GM03348 (cell line): Measurements from ENCODE around the gene PRIMA1.

Experiments
- DNase-seq: peaks from one replicate; pipeline ENCODE4 v3.0.0; 2012; ENCODE audit warnings: low spot score

Gene PRIMA1

DNA sequence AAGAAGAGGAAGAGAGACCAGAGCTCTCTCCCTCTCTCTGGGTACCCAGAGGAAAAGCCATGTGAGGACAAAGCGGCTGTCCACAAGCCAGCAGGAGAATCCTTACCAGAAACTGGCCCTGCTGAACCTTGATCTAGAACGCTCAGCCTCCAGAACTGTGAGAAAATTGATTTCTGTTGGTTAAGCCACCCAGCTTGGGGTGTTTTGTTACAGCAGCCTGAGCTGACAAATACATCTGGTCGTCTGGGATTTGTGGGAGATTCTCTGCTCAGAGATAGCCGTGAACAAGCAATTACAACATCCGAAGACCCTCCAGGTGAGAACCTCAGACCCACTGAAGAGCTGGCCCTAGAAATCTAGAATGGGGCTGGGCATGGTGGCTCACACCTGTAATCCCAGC, 6.5 kb upstream of the PRIMA1 start:
- no peak for DNase-seq

DNA sequence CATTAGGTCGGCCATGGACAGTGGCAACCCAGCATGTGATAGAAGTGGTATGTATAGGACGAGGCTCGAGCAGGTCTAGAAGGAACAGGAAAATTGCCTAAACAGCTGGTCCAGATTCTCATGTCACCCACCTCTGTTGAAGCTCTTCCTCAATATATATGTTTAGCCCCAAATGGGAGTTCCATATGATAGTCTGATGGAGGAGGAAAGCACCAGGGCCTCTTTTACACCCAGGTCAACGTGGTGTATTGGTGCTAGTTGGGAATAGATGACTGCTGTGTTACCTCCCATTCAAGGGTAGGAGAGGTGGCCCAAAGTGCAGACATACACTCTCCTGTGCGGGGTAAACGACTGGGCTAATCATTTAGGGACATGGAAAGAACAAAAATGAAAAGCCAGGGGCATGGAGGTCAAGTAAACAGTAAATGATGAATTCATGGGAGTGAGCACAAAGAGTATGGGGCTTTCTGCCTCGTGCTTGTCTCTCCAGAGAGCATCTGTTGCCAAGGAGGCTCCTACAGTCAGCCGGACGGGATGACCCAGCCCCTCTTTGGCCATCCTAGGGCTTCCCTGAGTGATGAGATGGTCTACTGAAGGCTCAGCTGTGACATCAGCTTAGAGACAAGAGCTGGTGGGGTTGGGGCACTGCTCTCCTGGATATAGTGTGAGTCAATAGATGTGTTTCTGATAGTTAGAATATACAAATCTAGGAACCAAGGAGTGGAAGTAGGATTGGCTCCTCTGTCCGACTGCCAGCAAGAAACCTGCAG, 5.5 kb upstream of the PRIMA1 start:
- DNase-seq: no peak

DNA sequence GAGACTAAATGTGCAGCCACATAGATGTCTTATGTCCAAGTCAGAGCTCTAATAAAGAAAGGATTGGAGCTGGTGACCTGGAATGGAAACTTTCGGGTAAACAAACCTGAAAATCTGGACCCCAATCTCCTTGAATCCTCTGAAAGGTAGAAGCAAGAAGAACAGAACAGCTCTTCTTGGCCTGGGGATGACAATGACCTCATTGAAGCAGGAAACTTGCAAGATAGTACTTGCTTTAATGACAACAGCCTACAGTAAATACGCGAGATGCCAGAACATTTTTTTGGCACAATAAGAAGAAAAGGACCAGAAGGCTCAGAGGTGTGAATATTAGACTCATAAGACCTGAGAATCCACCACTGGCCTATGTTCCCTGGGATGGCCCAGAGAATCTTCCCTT, 4.1 kb upstream of the PRIMA1 start:
- DNase-seq: no peak

DNA sequence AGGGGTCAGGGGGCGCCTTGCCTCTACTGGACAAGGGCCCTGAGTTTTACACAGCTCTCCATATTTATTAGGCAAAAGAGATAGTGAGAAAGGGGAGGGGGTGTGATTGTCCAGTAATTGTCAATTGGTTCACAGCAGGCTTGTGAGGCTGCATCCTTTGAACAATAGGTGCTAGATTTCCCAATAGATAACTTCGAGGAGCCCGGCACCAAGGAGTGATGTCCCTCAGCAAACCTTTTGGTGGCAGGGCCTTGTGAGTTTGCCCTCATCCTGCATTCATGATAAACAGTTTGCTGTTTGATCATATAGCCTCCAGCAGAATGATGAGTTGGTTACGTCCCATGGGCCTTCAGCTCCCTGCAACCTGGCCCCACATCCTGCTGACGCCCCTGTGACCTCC, 2.7 kb upstream of the PRIMA1 start:
- DNase-seq: no peak

DNA sequence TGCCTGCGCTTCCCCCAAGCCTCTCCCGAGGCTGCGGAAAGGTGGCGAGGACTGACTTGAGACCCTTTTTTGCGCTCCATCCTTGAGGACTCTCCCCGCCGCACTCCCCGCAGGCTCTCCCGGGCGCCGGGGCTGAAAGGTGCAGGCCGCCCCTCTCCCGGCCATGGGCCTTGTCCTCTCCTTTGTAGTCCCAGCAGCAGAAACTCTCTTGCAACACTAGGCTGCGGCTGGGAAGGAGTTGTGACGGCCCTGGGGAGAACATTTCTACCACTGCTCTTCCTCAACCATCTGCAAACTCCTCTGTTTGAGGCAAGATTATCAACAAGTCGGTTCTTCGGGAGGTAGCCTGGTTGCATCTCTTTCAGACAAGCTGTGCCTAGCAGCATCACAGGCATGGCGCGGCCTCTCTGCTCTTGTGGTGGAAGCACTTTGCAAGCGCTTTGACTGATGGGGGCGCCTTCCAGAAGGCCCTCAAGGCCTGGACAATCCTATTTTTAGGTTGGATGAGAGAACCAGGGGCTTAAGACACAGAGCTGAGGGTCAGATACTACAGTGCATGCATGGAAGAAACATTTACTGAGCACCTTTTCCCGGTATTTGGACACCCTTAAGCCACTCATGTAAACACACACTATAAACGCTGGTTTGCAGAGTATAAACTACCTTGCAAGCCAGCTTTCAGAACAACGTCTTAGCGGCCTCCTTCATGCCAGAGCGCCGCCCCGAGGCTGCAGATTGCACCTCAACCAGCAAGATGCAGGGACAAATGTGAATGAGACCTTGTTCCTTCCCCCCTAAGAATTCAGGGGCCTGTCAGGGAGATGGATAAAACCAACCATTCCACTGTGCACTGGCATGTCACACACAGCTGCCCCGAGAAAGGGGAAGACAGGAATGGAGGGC, 1.2 kb upstream of the PRIMA1 start:
- no peak for DNase-seq

DNA sequence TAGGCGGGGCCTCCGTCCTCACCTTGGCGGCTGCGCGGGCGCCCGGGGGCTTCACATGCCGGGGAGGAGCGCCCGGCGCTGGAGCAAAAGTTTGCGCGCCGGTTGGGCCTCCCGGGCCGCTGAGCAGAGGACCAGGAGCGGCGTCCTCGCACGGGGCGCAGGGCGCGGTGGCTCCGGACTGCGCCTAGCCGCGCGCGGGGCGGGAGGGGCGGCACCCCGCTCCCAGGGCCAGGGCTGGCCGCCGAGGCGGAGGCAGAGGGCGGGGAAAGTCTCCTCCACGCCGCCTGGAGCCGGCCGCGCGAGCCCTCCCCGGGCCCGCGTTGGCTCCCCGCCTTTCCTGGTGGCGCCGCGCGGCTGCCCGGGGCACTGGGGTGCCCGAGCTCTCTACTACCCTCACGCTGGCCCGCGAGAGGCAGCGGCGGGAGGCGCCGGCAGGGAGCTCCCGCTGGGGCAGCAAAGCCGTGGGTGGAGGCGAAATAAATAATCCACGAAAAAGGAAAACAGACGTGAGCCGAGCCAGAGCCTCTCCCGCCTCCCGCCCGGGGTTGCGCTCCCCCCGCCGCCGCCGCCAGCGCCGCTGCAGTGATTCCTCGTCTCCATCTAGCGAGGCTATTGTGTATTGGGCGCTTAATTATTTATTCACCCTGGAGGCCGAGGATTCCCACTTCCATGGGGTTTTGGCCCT, 400 bp upstream of the PRIMA1 start:
- peak; percentile 61 for DNase-seq

DNA sequence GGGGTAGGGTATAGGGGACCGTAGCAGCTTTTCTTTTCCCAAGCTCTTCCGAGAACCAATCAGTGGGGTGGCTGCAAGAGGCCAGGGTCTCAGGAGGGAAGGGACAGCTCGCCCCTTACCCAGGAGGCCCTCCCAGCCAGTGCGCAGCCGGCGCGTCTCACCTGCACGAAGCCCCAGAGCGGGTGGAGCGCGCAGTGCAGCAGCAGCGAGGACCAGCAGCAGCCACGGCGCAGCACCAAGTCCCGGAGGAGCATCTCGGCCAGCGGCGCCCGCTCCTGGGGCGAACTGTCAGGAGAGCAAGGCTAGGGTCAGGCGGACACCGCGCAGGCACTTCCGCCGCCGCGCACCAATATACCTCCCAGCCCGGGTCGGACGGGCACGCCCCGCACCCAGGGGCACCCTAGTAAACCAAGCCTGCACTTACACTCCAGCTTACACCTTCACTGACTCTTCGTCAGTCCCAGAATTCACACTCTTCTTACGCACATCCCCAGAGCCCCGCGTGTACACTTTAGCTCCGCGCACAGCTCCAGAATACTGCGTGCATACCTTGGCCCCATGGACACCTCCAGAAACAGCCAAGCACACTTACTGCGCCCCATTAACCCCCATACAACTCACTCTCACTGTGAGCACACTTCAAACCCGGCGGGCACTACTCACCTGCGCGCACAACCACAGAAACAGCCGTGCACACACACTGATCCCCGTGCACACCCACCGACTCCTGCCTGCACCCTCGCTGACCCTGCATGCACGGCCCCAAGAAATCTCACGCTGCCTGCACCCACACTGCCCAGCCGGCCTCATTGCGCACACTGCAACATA, 606 bp downstream of the PRIMA1 start:
- DNase-seq: no peak

DNA sequence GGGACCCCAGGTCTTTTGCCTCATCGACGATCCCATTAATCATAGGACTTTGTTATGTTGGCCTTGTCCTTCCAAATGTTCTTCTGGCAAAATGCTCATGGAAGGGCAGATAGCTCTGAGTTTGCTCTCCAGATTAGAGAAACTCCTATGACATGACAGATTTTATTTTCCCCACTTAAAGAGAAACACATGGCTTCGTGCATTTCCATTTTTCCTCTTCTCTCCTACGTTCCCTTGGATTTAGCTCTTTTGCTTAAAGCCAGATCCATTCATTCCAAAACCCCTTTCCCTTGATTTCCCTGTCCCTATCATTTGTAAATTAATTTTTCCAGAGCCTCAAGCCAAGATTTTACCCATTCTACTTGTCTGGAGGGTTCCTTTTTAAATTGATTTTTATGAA, 2.9 kb downstream of the PRIMA1 start:
- no peak for DNase-seq

DNA sequence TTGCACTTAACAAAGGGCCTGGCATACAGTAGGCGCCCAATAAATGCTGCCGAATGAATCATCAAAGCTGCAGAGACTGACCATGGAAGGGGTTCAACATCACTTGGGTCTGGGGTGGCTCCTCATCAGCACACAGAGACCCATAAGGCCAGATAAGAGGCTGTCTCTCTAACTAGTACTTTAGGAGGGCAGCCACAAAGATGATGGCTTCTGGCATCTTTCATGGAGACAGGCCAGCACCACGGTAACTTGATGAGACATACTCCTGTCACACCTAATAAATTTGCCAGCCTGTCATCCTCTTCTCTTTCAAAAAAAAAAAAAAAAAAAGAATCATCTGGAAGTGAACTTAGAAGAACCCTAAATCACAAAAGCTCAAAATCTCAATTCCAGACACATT, 3.4 kb downstream of the PRIMA1 start:
- no peak for DNase-seq

DNA sequence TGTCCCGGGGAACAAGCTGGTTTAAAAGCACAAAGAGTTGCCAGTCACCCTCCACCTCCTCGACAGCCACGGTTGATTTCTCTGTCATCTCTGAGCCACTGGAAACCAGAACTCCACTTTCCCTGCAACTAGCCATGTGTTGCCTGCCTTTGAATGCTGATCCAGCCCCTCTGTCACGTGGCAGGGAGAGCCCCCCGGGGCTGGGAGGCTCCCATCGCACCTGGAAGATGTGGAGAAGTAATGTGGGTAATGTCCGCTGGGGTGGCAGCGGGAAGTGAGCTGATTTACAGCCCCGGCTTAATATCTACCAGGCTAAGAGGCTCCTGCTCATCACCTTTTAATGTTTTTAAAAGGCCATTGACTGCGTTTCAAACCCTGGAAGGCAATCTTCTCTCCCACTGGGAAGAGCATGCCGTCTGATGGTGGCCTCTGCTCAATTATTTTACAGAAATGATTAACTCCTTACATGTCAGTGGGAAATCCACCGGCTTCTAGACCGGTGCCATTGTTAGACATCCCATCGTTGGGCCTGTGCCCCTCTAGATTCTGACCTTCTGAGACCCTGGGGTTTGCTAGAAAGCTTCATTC, 7.4 kb downstream of the PRIMA1 start:
- no peak for DNase-seq

DNA sequence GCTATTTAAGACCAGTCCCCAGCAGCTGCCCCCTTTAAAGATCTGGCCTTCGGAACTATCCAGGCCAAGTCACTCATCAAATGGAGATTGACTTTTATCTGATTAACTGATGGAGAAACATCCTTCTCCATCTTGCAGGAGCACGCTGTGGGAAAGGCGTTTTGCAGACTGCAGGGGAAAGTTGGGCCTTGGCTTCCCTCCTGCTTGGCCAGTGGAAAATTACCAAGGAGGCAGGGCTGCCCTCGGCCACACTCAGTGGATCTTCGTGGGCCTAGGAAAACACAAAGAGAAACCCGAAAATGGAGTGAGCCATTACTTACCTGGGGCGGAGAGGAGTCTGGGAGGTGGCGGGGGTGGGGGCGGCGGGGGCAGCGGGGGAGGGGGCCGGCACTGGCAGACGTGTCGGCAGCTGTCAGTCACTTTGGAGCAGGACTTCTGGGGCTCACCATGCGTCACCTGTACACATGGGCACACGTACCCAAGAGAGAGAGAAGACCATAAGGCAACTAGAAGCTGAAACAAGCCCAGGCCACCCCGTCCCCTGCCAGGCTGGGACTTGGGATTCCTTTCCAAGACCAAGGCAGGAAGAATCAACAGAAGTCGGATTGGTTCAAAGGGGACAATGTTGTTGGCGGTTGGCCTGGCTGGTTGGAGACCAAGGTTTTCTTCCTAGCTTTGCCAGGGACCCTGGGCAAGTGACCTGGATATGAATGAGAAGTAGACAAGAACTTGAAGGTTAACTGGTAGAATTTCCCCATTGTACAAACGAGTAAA, 9.2 kb downstream of the PRIMA1 start:
- DNase-seq: no peak

DNA sequence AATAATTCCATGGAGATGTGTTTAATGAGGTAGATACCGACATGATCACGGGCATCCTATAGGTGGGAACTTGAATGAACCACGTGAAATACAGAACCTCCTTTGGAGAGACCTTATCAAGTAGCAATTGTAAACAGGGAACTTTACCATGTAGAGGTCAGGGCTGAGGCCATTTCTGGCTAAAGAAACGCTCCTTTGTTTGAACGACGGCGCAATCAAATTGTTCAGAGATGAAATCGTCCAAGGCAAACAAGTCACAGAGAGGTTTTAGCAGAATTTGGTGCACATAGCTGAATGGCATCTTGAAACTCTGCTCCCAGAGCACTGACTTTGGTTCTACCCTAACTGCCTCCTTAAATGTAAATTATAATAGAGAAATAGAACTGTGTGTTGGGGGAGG, 9.8 kb downstream of the PRIMA1 start:
- no peak for DNase-seq

DNA sequence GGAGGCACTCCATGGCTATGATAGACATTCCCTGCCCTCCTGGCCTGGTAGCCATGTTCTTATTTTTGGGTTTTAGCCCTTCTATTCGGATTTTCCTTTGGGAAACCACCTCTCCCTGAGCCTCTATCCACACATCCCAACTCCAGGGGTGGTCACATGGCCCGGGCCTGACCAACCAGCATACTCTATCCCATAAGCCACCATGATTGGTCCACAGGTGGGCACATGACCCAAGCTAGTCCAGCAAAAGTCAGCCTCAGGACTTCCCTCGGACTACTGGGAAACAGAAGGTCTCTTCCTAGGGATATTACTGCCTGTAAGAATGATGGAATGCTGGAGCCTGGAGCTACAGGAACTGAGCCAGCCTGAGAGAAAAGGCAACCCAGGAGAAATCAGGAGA, 12.5 kb downstream of the PRIMA1 start:
- DNase-seq: no peak

DNA sequence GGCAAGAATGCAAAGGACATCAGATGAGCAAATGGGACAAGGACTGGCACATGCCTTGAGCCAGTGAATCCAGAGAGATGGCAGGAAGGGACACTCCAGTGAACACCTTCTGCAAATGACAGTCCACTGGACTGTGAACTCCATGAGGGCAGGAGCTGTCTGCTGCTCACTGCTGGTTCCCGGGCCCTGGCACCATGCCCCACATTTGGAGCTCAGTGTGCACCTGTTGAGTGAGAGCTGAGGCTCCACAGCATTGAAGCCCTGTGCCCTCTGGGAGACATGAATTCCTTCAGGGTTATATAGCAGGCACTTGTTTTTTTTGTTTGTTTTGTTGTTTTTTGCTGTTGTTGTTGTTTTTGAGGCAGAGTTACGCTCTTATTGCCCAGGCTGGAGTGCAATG, 13.1 kb downstream of the PRIMA1 start:
- DNase-seq: no peak

DNA sequence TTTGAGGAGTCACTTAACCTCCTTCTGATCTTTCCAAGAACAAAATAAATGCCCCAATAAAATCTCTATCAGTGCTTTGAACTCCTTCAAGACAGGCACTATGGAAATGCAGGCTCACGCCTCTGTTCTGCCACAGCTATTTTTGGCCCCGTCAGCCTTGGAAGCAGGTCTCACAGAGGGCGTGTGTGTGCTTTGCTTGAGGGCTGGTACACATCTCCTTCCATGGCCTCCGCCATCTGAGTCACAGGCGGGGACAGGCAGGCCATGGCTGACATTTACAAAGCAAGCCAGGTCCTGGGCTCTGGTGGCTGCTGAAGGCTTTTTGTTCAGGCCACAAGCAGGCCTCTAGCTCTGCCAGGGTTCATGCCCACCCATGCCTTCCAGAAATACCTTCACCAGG, 16.0 kb downstream of the PRIMA1 start:
- DNase-seq: no peak

DNA sequence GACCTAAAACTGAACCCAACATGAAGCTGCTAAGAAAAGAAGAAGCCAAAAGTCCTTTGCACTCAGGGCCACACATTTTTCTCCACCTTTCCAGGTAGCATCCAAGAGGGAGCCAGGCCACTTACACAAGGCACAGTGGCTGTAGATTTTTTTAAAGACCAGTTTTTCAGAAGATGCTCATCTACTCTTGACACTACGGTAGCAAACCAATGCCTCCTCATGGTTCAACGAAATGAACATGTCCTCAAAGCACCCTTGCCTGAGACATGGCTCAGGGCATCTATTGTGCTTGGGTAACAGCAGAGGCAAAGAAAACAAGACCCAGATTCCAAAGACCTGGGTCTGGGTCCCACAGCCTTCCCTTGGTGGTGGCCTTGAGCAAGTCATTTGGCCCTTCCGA, 22.3 kb downstream of the PRIMA1 start:
- no peak for DNase-seq

DNA sequence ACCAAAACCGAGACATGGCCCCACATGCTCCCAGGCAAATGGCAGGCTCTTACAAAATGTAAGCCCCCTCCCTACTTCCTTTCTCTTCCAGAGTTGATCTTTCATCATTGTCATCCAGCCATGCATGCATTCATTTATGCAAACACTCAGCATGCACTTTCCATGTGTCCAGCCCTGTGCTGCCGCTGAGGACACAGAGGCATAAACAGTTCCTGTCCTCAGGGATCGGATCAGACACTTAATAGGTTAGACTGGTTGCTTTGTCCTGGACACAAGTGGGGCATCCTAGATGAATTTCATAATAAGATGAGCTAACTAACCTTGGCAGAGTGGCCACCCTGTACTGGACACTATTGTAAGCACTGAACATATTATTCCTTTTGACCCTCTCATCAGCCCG, 23.1 kb downstream of the PRIMA1 start:
- no peak for DNase-seq

DNA sequence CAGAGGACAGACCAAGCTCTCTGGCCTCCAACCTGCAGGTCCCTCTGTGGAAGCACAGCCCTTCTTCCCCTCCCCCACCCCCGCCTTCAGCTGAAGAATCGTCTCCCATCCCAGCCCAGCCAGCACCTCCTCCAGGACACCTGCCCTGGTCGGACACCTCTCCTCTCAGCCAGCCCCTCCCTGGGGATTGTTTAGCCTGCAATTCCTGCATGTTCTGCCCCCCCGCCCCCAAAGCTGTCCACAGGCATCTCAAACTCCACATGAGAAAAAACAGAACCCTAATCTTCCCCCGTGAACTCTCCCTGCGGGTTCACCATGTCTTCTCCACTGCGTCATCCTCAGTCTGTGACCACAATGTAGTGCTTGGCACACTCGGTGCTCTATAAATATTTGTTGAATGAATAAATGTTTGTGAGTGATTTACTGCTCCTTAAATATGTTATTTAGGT, 24.1 kb downstream of the PRIMA1 start:
- DNase-seq: no peak

DNA sequence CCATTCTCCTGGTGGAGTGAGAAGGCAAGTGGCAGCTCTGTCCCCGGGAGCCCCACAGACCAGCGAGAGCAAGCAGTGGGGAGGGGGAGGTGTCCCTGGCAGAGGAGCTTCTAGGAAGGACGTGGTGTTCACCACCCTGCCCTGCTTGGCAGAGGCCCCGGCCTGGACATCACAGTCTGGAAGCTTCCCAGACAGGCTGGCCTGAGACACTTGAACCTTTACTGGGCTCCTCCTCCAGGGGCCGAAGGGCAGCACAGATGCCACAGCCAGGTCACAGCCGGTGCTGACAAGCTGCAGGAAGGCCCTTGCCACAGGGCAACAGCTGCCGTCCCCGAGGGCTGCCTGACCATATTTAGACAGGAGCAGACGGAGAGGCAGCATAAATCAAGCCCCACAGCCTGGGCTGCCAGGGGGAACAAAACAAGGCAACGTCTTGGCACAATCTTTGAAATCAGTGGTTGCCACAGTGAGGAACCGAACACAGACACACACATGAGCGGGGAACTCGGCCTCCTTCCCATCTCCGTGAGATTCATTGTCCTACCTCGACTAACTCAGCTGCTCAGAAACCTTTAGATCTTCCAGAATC, 28.5 kb downstream of the PRIMA1 start:
- DNase-seq: no peak

DNA sequence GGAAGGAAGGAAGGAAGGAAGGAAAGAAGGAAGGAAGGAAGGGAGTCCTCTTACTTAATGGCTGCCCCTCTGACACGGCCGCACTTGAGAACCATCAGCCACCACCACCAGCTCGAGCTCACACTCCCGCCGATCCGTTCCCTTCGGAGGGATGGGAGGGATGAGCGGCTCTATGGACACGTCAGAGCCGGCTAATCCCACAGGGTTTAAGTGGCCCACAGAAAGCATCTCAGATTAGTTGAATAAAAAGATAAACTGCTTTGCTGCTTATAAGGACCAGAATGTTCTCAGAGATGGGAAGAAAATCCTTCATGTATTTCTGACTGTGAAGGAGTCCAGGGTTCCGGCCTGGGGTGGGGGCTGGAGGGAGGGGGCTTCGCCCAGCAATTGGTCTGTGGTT, 31.1 kb downstream of the PRIMA1 start:
- DNase-seq: no peak
